Stomach (tissue), 4 donors: ENCODE results near the gene CALN1.

ENCODE experiments used
- CTCF ChIP-seq, 7 experiments: fragments of 450-650 bp in 4 of 7; fragments of 200-600 bp in 3 of 7; sonication (generic) in 3 of 7; IDR thresholded peaks; one replicate each; pipeline ENCODE4 v1.5.1; 2016 to 2019; ENCODE audit warnings: antibody characterized with exemption in 7 of 7, control low read depth in 2 of 7, mild to moderate bottlenecking in 1 of 7
- POLR2A ChIP-seq, 4 donors: fragments of 450-650 bp; IDR thresholded peaks; one replicate each; pipeline ENCODE4 v1.6.1; 2016; ENCODE audit warnings: antibody characterized with exemption in 4 of 4, control low read depth in 2 of 4, mild to moderate bottlenecking in 1 of 4, moderate library complexity in 1 of 4
- POLR2AphosphoS5 ChIP-seq, 3 donors: sonication (generic); formaldehyde crosslinking; IDR thresholded peaks; one replicate each; pipeline ENCODE4 v1.6.1; 2016; ENCODE audit warnings: antibody characterized with exemption in 3 of 3

DNA sequence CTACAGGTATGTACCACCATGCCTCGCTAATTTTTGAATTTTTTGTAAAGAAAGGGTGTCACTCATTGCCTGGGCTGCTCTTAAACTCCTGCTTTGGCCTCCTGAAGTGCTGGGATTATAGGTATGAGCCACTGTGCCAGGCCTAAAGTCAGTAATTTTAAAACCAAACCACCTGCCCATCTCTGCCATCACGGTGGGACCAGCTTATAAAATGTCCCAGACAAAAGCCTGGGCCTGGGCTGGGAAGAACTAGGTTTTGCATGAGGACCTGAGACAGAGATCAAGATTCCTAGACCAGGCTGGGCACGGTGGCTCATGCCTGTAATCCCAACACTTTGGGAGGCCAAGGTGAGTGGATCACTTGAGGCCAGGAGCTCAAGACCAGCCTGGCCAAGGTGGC lies 395.6 kb downstream of the CALN1 start:
- TF ChIP-seq CTCF (IDR thresholded peaks at IDR 0.05) (no peak), POLR2AphosphoS5 (IDR thresholded peaks at IDR 0.05) (no peak), POLR2A (IDR thresholded peaks at IDR 0.05) (no peak)
